NCI-H187 (cell line): ENCODE data around the gene CRYGS.
"Not testable (repeated sequence)": the region's sequence is repeated elsewhere in the genome, so short reads cannot be mapped to it uniquely, and the experiment has no call there.

ENCODE experiments used
- DNase-seq, 2 experiments: peaks; one replicate each; lab custom pipeline; 2025; lab: John Stamatoyannopoulos, UW

CRYGS gene

DNA sequence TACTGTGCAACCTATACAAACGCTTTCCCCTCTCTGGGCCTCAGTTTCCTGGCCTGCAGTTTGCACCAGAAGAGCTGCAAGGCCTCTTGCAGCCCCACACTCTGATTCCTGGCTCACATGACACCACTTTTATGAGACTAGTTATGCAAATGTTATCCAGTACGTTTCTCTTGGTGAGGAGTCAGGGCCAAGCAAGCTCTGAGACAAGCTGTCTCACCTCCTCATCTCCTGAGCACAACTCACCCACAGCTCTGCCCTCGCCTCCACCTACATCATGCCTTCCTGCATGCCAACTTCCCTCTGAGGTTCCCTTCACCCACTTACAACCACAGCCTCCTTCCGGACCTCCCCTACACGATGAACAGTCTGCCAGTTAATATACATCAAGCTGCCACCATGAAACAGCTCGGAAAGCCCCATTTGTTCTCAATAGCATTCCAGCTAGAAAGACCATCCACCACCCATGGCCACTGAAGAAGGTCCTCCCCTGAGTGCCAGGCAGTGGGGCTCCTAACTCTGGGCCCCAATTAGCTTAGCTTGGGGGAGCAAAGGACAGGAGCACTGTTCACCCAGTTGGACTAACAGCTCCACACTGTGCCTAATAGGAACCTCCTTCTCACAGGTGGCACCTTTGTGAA, 25.0 kb downstream of the CRYGS start:
- no peak for DNase-seq

DNA sequence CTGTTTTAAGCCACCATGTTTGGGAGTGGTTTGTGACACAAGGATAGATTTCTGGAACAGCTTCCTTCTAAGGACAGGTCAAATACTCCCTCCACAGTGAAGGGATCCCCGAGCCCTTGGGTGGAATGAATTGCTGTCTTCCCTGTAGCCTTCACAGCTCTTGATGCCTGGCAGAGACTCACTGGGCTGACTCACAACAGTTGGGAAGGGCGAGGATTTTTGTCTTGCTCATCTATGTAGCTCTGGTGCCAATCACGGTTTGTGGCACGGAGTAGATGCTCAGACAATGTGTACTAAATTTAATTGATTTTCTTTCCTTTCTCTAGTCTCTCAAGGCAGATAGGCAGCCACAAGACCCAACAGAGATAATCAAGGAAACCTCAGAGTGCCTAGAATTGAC, 27.0 kb downstream of the CRYGS start:
- no peak for DNase-seq

DNA sequence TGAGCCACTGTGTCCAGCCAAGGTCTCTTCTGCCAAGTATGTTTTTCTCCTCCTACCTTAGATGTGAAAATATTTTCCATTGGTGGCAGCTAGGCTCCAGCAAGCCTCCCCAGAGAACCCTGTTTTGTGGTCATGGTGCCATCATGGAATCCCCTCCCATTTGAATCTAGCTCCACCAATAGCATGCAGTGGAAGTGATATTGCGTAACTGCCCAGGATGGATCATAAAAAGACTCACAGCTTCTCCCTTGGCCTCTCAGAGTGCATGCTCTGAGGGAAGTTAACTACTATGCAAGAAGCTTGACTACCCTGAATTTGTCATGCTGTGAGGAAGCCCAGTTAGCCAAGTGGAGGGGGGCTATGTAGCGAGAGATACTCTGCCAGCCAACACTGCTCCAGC, 27.5 kb downstream of the CRYGS start:
- DNase-seq: no peak

DNA sequence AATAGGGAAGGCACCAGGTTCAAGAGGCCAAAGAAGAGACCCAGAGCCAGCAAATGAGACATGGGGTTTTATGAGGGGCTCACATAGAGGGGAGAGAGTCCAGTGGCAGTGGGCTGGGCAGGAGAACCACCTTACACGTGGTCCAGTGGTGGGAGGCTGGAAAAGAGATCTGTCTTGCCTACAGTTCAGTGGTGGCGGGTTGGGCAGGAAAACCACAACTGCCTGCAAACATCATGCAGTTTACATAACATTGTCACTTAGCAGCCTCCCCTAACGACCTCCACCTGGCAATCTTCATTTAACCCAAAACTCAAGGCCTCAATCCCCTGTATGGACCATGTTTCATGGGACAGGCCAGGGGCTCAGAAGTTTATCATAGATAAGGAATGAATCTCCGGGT, 29.1 kb downstream of the CRYGS start:
- no peak for DNase-seq

DNA sequence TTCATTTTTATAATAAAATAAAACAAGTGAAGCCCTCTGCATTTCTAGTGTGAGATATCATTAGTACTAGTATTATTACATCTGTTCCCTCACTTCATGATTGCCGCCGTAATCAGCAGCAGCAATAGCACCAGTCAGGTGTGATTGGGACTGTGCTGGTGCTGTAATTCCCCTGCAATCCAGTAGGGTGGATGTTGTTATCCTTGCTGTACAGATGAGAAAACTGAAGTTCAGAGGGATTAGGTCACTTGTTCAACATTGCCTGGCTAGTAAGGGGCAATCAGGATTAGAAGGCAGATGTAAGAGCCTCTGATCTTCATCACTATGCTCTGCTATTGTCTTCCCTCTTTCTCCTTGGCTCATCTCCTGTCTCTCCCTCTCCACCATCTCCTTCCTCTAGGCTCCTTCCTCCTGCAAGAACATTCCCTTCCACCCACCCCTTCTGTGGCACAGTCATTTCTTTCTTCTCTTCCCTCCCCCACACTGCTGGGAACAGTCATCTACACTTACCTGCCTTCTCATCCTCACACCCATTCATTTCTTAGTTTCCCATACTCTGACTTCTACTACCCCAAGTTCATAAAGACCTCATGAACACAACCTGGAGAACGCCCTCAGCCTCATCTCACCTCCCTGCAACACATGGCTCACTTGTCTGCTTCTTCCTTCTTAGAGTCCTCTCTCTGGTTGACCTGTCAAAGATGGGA, 29.7 kb downstream of the CRYGS start:
- no peak for DNase-seq

DNA sequence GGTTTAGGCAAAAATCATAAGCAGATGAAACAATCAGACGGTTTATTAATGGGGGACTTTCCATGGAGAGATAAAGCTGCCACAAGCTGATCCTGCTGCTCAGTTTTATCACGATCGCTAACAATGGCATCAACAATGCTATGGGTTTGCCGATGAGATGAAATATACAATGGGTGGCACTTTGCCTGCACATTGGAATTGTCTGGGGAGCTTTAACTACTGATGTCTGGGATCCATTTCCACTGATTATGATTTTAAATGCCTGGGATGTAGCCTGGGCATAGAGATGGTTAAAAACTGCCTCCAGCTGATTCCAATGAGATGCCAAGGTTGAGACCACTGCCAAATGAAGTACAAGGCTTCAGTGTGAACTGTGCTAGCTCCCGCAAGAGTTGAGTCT, 30.8 kb downstream of the CRYGS start:
- DNase-seq: no peak

DNA sequence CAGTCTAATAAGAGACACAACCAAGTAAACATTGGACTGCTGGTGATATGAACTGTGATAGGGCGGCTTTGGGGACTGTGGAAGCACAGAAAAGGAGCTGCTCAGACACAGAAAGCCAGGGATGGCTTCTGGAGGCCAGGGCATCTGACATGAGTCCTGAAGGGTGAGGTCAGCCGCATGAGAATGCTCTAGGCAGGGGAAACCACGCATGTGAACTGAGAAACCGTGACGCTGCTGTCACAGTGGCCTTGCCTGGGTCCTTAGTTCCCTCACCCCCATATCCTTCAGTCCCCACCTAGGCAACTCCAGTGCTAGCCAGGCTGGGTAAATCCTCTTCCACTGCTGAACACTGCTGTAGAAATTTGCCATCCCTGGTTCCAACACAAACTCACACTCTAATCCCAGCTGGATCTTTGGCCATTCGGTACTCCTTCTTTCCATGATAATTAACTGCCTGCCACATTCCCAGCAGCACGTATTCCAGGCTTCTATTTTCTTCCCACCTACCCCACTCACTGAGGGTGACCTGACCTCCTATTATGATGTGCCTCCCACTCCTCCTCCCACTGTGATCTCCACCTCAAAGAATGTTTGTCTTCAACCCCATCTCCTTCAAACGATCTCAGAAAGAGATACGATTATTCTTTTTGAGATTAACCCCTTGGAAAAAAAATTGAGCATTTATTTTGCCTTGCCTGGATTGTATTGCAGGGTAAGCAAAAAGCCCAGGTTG, 31.4 kb downstream of the CRYGS start:
- DNase-seq: no peak

DNA sequence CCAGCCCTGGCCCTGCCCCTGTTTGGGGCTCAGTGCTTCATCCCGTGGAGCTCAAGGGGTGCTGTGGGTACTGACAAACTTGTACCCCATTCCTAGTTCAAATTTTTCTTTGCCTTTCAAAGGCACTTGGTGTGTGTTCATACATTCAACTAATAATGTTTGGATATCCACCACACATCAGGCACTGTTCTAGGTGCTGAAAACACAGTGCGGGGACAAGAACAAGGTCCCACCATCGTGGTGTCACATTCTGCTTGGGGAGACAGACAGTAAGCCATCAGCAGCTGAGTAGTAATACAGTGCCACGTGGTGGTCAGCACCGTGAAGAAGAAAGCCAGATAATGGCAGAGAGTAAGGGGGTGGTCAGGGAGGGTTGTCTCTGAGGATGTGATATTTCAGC, 32.5 kb downstream of the CRYGS start:
- no peak for DNase-seq

DNA sequence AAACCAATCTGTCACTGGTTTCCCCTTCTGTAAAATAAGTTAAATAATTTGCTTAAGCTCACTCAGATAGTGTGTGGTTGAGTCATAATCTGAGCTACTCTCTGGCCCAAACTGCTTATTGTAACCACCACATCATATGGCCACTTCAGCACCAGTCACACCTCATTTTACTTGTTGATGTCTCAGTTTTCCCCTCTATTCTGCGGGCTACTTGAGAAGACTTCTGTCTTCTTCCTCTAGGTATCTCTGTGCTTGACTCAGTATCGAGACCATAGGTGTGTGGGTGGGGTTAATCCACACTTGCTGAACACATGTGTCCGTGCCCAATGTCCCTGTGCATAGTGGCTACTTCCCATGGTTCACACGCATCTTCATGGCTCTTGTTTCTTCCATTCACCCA, 32.9 kb downstream of the CRYGS start:
- no peak for DNase-seq

DNA sequence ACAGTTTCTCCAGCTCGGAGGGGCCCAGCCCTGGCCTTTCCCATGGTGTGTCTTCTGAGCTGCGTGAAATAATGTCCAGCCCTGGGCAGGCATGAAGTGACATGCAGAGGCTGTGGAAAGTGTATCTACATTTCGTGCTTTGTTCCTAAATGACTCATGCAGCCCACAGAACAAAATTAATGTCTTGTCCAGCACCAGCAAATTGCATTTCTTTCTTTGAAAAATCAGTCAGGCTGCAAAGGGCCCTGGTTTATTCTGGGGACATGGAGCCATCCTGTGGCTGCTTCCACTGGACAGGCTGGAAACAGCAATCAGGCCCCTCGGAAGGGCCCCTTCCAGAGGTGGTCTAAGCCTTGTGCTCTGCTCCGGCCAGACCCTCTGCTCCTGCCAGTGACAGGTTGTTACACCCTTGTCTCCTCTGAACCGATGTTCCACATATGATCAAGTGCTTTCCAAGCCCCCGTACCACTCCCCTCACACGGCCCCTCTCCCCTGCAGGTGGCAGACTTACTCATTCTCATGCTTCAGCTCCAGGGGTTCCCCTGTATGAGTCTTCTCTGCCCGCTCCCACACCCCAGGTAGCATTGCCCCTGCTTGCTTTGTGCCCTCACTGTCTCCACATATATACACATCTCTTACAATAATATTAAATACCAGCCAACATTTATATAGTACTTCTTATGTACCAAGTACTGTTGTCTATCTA, 33.7 kb downstream of the CRYGS start:
- no peak for DNase-seq

DNA sequence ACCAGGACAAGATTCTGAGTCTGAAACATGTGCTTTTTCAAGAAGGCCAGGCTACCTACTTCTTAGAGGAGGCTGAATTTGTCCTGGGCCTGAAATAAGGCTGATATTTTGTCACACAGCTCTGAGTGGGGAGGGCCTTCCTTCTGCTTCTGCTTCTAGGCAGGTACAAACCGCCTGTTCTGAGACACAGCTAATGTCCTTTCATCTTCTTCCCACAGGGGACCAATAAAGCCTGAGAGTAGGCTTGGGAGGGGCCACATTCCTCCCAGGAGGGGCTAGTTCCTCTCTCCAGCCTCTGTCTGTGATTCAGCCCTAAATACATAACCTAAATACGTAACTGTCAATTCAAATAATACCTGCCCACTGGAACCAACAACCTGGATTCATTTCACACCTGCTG, 34.8 kb downstream of the CRYGS start:
- peak; percentile 73 to 79 for DNase-seq

DNA sequence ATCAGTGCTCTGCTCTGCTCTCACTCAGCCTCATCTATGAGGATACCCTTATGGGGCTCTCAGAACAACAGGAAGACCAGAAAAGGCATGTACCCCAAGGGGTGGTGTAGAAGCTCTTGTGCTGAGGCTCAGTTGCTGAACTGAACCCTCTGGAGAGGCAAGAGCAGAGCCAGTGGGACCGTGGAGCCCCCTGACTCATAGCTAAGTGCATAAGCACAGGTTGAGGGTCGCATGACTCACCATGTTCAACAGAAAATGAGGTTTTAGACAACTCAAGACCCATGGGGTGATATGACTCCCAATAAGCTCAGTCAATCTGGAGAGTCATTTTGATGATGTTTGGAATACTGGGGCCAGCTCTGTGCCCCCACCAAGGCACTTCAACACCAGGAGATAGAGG, 37.3 kb downstream of the CRYGS start:
- no peak for DNase-seq

DNA sequence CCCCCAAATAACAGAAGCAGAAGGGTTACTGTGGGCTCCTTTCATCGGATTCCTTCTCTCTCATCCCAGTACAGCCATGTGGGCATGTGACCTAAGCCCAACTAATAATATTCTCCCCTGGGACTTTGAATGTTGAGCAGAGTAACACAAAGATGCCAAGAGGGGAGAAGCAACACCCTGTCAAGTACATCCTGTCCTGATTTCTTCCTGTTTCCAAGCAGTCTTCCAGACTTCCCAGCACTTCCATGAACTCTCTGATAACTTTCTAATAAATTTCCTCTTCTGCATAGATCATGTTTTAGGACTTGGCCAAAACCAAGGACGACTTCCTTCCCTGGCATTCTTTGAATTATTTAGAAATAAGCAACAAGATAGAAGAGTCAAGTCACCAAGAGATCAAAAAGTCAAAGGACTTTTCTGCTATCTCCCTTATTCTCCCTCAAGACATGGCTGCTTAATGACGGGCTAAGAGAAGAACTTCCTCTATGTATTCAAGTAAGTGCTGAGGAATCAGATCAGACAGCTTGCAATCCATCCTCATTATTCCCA, 37.9 kb downstream of the CRYGS start:
- no peak for DNase-seq

DNA sequence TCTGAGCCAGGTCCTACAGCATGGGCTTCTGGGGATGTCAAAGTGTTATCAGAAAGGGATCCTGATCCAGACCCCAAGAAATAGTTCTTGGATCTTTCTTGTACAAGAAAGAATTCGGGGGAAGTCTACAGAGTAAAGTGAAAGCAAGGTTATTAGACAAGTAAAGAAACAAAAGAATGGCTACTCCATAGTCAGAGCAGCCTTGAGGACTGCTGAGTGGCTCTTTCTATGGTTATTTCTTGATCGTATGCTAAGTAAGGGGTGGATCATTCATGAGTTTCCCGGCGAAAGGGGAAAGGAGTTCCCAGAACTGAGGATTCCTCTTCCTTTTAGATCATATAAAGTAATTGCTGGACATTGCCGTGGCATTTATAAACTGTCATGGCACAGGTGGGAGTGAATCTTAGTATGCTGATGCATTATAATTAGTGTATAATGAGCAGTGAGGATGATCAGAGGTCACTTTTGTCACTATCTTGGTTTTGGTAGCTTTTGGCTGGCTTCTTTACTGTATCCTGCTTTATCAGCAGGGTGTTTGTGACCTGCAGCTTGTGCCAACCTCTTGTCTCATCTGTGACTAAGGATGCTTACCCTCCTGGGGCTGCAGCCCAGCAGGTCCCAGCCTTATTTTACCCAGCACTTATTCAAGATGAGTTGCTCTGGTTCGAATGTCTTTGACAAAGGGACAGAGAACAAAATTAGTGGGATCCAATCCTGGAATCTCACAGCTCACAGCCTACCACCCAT, 41.0 kb downstream of the CRYGS start:
- DNase-seq: no peak

DNA sequence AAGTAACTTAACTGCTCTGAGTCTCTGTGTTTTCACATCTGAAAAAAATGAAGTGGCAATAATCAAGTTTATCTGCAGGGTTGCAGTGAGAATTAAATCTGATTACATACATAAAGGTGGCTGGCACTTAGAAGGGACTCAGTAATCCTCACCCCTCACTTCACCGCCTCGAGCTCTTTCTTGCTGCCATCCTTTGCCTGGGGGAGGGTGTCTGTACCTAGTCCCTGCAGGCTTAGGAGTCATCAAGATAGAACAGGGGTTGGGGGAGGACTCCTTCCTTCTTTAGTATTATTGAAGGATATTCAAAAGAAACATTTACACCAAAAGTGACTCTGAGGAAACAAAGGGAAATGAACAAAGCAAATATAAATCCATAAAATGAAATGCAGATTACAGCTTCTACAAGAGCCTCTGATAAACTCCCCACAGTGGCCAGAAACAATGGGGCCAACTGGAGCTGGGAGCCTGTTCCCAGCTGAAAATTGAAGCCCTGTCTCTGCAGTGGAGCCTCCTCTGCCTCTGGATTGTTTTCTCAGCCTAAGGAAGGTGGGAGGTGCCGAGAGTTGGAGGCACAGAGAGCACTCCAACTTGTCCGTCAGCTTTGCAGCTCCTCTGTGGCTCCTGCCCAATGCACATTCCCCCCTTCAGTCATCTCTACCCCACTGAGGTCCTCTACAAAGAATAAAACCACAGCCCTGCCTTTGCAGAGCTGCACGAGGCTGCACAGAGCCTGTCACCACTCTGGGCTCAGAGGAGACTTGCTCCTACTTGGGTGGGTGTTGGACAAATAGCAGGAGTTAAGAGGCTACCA, 41.8 kb downstream of the CRYGS start:
- DNase-seq: no peak

DNA sequence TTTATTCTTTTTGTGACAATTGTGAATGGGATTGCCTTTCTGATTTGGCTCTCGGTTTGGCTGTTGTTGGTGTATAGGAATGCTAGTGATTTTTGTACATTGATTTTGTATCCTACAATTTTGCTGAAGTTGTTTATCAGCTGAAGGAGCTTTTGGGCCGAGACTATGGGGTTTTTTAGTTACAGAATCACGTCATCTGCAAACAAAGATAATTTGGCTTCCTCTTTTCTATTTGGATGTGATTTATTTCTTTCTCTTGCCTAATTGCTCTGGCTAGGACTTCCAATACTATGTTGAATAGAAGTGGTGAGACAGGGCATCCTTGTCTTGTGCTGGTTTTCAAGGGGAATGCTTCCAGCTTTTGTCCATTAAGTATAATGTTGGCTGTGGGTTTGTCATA, 44.2 kb downstream of the CRYGS start:
- DNase-seq: not testable (repeated sequence)

DNA sequence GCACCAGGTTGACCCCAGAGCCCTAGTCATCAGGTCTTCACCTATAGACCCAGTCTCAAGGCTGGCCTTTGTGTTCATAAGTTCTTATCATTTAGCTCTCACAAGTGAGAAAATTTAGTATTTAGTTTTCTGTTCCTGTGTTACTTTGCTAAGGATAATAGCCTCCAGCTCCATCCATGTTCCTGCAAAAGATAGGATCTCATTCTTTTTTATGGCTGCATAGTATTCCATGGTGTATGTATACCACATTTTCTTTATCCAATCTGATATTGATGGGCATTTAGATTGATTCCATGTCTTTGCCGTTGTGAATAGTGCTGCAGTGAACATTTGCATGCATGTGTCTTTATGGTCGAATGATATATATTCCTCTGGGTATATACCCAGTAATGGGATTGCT, 46.2 kb downstream of the CRYGS start:
- DNase-seq: not testable (repeated sequence)

DNA sequence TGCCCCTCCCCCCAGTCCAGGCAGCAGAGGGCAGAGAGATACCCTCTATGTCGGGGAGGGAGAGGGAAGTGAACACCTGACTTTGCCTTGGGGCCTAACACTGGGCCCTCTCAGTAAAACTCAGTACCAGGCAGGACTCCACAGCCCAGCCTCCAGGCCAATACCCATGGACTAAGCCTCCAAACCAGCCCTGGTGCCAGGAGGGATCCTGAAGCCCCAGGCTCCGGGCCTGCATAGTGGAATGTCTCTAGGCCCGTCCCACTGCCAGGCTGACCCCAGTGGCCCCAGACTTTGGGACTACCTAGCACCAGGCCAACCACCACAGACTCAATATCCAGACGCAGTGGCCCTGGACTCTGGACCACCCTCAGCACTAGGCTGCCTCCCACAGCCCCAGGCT, 46.6 kb downstream of the CRYGS start:
- DNase-seq: no peak

DNA sequence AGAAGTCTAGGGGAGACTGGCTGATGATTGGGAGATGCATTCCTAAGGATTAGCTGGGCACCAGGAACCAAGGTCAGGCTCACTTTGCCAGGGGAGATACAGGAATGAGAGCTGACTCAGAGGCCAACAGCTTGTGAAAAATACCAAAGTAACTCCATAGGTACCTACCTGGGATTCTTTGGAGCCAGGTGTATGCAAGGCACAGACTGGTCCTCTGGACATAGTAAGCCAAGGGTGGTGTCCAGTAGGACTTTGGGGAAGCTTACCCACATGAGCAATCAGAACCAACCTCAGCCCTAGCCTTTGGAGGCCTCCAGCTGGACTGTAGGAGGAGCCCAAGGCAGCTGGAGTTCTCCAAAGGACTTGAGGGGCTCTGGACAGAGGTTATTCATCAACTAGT, 47.5 kb downstream of the CRYGS start:
- DNase-seq: no peak

DNA sequence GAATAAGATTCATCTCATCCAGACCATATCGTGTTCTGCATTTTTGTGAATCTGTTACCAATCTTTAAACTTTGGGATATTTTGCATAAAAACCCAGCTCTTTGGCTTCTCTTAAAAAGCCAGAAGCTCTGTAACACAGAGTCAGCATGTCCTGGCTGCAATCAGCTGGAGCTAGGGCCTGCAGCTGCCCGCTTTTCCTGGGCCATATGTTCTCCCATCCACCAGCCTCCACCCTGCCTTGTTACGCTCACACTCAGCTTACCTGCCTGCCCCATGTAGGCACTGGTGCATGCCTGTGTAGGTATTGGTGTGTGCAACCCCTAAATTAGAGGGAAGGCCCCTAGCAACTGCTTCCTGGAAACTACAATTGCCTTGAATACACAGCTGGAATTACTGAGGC, 48.2 kb downstream of the CRYGS start:
- DNase-seq: no peak
